ENCODE results near the gene RADIL.
A peak's percentile ranks its signal among the peaks of the same experiment; 100 is the strongest.
"Not testable (repeated sequence)": the region's sequence is repeated elsewhere in the genome, so short reads cannot be mapped to it uniquely, and the experiment has no call there.

Gene RADIL

GRCh38 chr7:4805110-4805983, 78.2 kb downstream of the RADIL start:
- DNase-seq, result no peak

GRCh38 chr7:4803397-4804241, 79.9 kb downstream of the RADIL start:
- DNase-seq, result no peak

GRCh38 chr7:4802577-4802976, 80.9 kb downstream of the RADIL start:
- not testable (repeated sequence) for DNase-seq

GRCh38 chr7:4801839-4802231, 81.7 kb downstream of the RADIL start:
- no peak for DNase-seq

GRCh38 chr7:4800926-4801838, 82.3 kb downstream of the RADIL start:
- no peak for DNase-seq

GRCh38 chr7:4800487-4800886, 83.0 kb downstream of the RADIL start:
- no peak for DNase-seq

GRCh38 chr7:4799508-4800268, 83.8 kb downstream of the RADIL start:
- no peak for DNase-seq

GRCh38 chr7:4798706-4799235, 84.7 kb downstream of the RADIL start:
- no peak for DNase-seq

- peak; percentile 63 for DNase-seq
These were observed 85.4 kb downstream of the RADIL start for GRCh38 chr7:4797858-4798705.

GRCh38 chr7:4796453-4796852, 87.1 kb downstream of the RADIL start:
- no peak for DNase-seq

- no peak for DNase-seq
These were observed 88.7 kb downstream of the RADIL start for GRCh38 chr7:4794591-4795350.

- not testable (repeated sequence) for DNase-seq
These were observed 89.3 kb downstream of the RADIL start for GRCh38 chr7:4794171-4794570.

GRCh38 chr7:4793385-4793993, 90.0 kb downstream of the RADIL start:
- DNase-seq, result not testable (repeated sequence)

GRCh38 chr7:4792537-4793126, 90.9 kb downstream of the RADIL start:
- peak; percentile 39 for DNase-seq

- peak; percentile 95 for DNase-seq
These were observed 91.6 kb downstream of the RADIL start for GRCh38 chr7:4791738-4792536.

- no peak for DNase-seq
These were observed 92.3 kb downstream of the RADIL start for GRCh38 chr7:4791101-4791737.

GRCh38 chr7:4790516-4790991, 93.0 kb downstream of the RADIL start:
- DNase-seq, result no peak

GRCh38 chr7:4790078-4790465, 93.4 kb downstream of the RADIL start:
- no peak for DNase-seq

Measured in hematopoietic multipotent progenitor cell treated with erythropoietin and hydrocortisone succinate and interleukin-3 and kit ligand, for 6 days (in vitro differentiated cells).